ENCODE measurements around the gene MFAP4. TPM values are rescaled to one million over a fixed set of nuclear protein-coding genes. Genes with fewer than 3 reads are reported as not detected.

The MFAP4 gene
- total and polyA plus RNA-seq, 9 of the 15 experiments (the other 6 are each of a cell fraction or from before 2014, with no cell fraction given): 0.07 to 0.24 TPM; not detected in 7

- TF ChIP-seq ZNF318 (IDR thresholded peaks at IDR 0.05; ENCODE audit: borderline replicate concordance in 1 of 2, low read depth in 1 of 2): no peak
- TF ChIP-seq POLR2H (tag; IDR thresholded peaks at IDR 0.05; ENCODE audit: low read depth): no peak
- no peak for TF ChIP-seq HCFC1 (IDR thresholded peaks at IDR 0.05; ENCODE audit: low read depth, low read length)
- no peak for TF ChIP-seq GTF2E2 (tag; IDR thresholded peaks at IDR 0.05)
Measured at GRCh38 chr17:19368229-19368628, 18.8 kb downstream of the MFAP4 start (continued).
